GM21423 (cell line): Measurements from ENCODE around the gene ARIH2.

ENCODE experiments used
- ATAC-seq: cut with Tn5 transposase; IDR thresholded peaks from one replicate; pipeline ENCODE4 v1.9.1; 2021; ENCODE audit warnings: mild to moderate bottlenecking, moderate library complexity; ENCODE audit not compliant: unreplicated experiment

ARIH2 gene

GRCh38 chr3:48928679-48929078, 10.0 kb downstream of the ARIH2 start:
- no peak for ATAC-seq

GRCh38 chr3:48929358-48930035, 10.9 kb downstream of the ARIH2 start:
- no peak for ATAC-seq

DNA sequence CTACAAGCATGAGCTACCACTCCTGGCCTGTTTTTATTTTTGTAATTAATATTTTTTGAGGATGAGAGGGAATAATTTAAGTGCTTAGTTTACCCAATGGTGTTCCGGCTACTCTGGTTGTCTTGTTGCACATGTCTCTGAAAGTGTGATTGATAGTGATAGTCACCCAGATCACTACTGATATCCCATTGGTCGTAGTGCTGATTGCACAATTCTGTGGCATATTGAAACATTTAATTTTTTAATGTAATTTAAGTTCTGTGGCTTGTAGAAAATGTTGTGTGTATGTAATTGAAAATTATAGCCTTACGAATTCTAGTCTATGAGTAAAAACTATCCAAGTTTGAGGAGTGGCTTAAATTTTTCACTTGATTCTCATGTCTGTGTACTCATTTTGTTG, 11.9 kb downstream of the ARIH2 start:
- ATAC-seq = no peak

DNA sequence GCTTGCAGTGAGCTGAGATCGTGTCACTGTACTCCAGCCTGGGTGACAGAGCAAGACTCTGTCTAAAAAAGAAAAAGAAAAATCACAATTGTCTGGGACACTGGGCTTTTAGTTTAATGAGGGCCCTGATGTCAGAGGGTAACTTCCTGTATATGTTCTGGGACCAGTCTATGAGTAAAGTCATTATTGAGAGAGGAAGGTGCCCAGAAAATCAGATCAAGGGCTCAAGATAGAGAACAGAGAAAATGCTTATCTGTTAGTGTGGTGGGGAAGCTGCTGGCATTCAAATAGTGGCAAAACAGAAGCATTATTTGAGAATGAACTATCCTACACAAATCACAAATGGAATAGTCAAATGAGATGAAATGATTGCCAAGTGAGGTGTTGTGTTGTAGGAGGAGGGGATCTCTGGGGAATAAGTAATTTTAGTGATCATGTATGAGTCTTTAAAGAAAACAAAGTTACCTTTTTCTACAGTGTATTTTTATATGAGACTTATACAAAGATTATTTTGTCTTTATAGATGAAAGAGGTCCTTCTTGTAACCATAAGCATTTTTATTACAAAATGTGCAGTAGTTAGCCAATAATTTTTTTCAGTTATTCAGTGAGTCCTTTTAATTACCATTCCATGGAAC, 13.4 kb downstream of the ARIH2 start:
- no peak for ATAC-seq

DNA sequence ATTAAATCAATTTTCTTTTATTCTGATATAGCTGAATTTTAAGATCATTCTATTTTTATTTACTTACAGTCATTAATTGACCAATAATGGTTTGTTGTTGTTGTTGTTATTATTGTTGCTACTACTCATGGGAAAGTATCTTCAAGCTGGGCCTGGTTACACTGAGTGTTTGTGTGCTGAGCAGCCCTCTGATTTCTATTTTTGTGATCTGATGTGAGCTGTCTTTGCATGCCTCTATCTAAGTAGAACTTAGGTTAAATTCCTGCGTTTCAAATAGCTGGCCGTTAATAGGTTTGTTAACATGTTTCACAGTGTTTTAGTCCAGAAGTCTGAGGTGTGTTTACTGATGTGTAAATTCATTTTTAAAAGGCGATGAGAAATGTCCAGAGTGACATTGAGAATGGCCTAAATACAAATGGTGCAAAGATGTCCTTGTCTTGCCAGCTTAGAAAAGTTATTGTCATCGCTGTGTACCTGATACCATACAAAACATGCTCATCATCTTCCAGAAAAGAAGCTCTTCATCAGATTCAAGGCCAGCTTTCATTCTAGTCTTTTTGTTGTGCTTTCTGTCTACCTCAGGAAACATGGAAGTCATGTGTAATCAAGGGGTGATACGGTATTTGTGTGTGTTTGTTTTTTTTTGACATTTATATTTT, 15.8 kb downstream of the ARIH2 start:
- ATAC-seq = no peak

DNA sequence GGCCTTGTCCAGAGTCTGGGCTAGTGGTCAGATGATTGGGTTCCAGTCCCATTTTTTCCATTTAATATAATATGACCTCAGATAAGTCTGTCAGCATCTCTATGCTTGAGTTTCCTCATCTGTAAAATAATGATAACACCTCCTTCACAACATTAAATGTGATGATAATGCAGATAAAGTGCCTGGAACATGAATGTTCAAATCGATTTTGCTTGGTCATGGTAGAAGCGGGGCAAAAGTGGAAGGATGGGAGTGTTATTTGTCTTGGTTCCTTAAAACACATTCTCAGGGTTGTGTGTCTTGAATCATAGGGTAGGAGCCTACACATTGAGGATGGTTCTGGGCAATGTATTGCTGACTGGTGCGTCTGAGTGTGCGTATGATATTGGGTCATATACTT, 16.9 kb downstream of the ARIH2 start:
- no peak for ATAC-seq

GRCh38 chr3:48938156-48938555, 19.5 kb downstream of the ARIH2 start:
- ATAC-seq = no peak

- ATAC-seq = no peak
These were observed 20.0 kb downstream of the ARIH2 start for GRCh38 chr3:48938689-48939088.

DNA sequence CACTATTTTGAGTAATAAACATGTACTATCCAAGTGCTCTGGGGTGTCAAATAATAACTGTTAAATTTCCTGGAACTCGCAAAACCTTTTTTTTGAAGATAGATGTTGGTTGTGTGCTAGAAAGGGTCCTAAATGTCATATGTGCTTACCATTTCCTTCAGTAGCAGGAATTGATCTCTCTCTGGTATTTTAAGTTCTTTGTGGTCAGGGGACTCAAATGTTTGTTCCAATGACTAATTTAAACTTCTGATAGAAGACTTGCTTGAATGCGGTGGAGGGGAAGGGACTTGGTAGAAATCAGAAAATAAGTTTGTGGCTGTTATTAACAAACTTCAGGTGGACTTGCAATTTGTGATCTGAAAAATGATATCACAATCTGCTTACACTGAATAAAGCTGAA, 26.8 kb downstream of the ARIH2 start:
- ATAC-seq = no peak

DNA sequence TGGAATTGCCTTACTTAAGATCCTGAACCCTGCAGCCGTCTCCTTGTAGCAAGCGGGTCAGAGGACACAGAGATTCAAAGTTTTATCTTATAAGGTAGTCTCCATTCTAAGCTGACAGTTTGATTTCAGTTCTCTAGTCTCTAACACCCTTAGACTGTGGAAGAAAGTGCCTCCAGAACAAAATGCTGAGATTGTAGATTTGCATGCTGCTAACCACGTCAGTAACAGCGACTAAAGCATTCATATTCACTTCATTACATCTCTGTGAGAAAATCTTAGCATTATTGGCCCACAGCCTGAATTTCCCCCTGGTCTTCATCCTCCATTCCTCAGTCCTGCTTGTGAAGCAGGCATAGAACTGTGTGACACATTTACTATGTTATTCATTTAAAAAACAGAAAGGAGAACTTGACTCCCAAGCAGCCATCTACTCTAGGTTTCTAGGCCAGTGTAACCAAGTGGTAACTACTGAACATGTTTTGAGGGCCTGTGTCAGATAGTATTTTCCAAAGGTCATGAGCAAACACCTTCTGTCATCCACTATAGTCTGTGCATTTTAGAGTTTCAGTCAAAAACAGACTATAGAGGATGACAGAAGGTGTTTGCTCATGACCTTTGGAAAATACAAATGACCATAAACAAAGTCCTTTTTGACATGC, 27.4 kb downstream of the ARIH2 start:
- no peak for ATAC-seq

DNA sequence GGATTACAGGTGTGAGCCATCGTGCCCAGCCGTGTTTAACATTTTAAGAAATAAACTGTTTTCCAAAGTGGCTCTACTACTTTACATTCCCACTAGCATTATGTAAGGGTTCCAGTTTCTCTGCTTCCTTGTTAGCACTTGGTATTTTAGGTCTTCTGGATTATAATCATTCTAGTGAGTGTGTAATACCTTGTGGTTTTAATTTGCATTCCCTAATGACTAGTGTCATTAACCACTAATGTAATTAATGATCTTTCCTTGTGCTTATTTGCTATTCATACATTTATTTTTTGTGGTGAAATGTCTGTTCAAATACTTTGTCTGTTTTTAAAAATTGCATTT, 30.7 kb downstream of the ARIH2 start:
- ATAC-seq = no peak

- no peak for ATAC-seq
These were observed 31.4 kb downstream of the ARIH2 start for GRCh38 chr3:48950051-48950450.

- ATAC-seq = no peak
These were observed 33.1 kb downstream of the ARIH2 start for GRCh38 chr3:48951764-48952163.

- no peak for ATAC-seq
These were observed 34.0 kb downstream of the ARIH2 start for GRCh38 chr3:48952510-48953118.

DNA sequence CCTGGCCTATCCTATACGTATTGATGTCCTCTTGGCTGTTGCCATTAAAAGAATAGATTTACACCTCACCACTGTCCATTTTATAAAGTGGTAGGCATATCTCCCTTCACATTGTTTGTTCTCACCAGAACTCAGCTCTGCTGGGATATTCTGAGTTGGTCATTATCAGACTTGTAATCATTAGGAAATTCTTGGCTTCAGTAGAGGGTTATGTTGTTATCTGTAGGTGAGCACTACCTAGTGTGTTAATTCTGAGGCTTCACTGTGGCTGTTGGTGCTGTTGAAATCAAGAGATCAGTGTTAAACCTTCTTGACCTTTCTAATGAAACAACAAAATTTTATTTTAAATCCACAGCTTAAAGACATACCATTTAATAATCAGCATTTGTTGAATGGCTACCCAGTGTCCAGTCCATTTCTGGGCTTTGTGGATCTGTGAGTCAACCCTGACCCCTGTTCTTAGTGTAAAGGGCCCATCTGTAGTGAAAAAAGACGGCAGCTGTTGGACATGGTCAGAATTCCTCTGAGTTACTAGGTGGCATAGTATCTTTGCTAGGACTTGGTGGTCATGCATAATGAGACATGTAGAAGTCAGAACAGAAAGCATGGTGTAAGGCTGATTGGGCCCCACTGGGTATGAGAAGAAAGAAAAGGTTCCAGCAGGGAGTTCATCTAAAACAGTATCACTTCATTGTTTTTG, 38.5 kb downstream of the ARIH2 start:
- ATAC-seq = no peak

- no peak for ATAC-seq
These were observed 42.3 kb downstream of the ARIH2 start for GRCh38 chr3:48960841-48961413.

- ATAC-seq = no peak
These were observed 43.7 kb downstream of the ARIH2 start for GRCh38 chr3:48962340-48962739.

GRCh38 chr3:48962939-48963338, 44.3 kb downstream of the ARIH2 start:
- ATAC-seq = no peak

DNA sequence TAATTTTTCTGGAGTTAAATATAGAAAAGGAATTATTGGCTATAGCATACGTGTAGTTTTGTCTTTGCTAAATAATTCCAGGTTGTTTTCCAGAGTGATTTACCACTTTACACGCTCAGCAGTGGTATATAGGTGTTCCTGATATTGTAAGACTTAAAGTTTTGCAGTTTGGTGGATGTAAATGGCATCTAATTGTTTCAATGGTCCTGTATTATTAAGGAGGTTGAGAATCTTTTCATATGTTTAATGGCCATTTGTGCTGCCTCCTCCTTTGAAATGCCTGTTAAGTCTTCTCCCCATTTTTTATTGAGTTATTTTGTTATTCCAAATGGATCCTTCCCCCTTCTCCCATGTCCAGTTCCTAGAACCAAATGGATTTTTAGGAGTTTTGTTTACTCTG, 44.9 kb downstream of the ARIH2 start:
- ATAC-seq = no peak

- no peak for ATAC-seq
These were observed 47.7 kb downstream of the ARIH2 start for GRCh38 chr3:48966367-48966766.
